GM12878 (cell line): ENCODE data around the gene TCERG1L. TPM values are rescaled to one million over a fixed set of nuclear protein-coding genes. Genes with fewer than 3 reads are reported as not detected.

Experiments used
- ATAC-seq: fragments of 200-7000 bp; cut with Tn5 transposase; 3 replicates; pipeline ENCODE4 v1.9.1; 2020; ENCODE audit warnings: mild to moderate bottlenecking, moderate library complexity
- BruUV-seq: library from RNA; stranded (reverse); fragments of 400-500 nt; replicated peaks from 2 replicates; lab custom pipeline; 2021; lab: Mats Ljungman, UMichigan
- CTCF ChIA-PET: fragments of 300-600 bp; sonication (Branson Sonifier 250); formaldehyde crosslinking; extraction: SDS; loops from one replicate; lab custom pipeline; 2021; ENCODE audit warnings: inconsistent platforms; lab: Yijun Ruan, JAX
- POLR2A ChIA-PET: fragments of 350-600 bp; formaldehyde crosslinking; extraction: SDS; loops from one replicate; lab custom pipeline; 2021; ENCODE audit warnings: inconsistent platforms; lab: Charles Lee
- RAD21 ChIA-PET: fragments of 300-600 bp; sonication (Branson Sonifier 250); formaldehyde crosslinking; loops from one replicate; lab custom pipeline; 2023; ENCODE audit warnings: antibody characterized with exemption; ENCODE audit not compliant: unreplicated experiment; lab: Charles Lee
- SMC1A ChIA-PET: fragments of 300-600 bp; sonication (Branson Sonifier 250); formaldehyde crosslinking; loops from one replicate; lab custom pipeline; 2023; ENCODE audit not compliant: unreplicated experiment, uncharacterized antibody; lab: Charles Lee
- DNase-seq: peaks from one replicate; pipeline ENCODE4 v3.0.0-alpha.2; 2011; ENCODE audit warnings: low read depth, low spot score
- FAIRE-seq: peaks from 3 replicates; lab custom pipeline; 2011; peaks lifted over from hg19 to GRCh38; lab: Jason Lieb, UNC
- H2AFZ ChIP-seq: 2 replicates; pipeline ENCODE4 v1.6.0; 2011; ENCODE audit warnings: low read depth, low read length, control low read depth; ENCODE audit not compliant: control insufficient read depth
- H3K27ac ChIP-seq: 2 replicates; pipeline ENCODE4 v1.5.1; 2011; ENCODE audit warnings: control low read depth; ENCODE audit not compliant: control insufficient read depth, insufficient read depth
- H3K27me3 ChIP-seq, 2 experiments: replicated peaks in 1 of 2; 2 replicates each; pipeline versions ENCODE4 v1.6.0 to v1.6.1; 2011; ENCODE audit warnings: low read length in 1 of 2; ENCODE audit not compliant: control insufficient read depth in 2 of 2, insufficient read depth in 2 of 2
- H3K36me3 ChIP-seq, 2 experiments: 2 replicates each; pipeline ENCODE4 v1.5.1; 2011; ENCODE audit warnings: low read length in 1 of 2; ENCODE audit not compliant: control insufficient read depth in 2 of 2, insufficient read depth in 2 of 2
- H3K4me1 ChIP-seq: 2 replicates; pipeline ENCODE4 v1.6.1; 2011; ENCODE audit warnings: mild to moderate bottlenecking, low read length, moderate library complexity, mixed read lengths; ENCODE audit not compliant: control insufficient read depth, insufficient read depth
- H3K4me2 ChIP-seq: 2 replicates; pipeline ENCODE4 v1.6.0; 2011; ENCODE audit warnings: control low read depth; ENCODE audit not compliant: control insufficient read depth, insufficient read depth
- H3K4me3 ChIP-seq: fragments of 200-600 bp; sonication (generic); 2 replicates; pipeline ENCODE4 v1.5.1; 2016
- H3K79me2 ChIP-seq: 2 replicates; pipeline ENCODE4 v1.6.0; 2011; ENCODE audit warnings: low read length; ENCODE audit not compliant: control insufficient read depth, insufficient read depth
- H3K9ac ChIP-seq: 2 replicates; pipeline ENCODE4 v1.8.0; 2011; ENCODE audit warnings: low read length, control low read depth, mixed read lengths; ENCODE audit not compliant: control insufficient read depth, insufficient read depth
- H3K9me3 ChIP-seq: replicated peaks from 3 replicates; pipeline ENCODE4 v1.5.1; 2011; ENCODE audit warnings: mild to moderate bottlenecking, low read length; ENCODE audit not compliant: control insufficient read depth, insufficient read depth
- H4K20me1 ChIP-seq: 2 replicates; pipeline ENCODE4 v1.6.0; 2011; ENCODE audit not compliant: control insufficient read depth, insufficient read depth
- CHD4 ChIP-seq: fragments of 200-600 bp; sonication (generic); IDR thresholded peaks from 2 replicates; pipeline ENCODE4 v1.6.1; 2016; ENCODE audit warnings: mild to moderate bottlenecking
- HDGF ChIP-seq: fragments of 450-650 bp; IDR thresholded peaks from 2 replicates; pipeline ENCODE4 v1.6.1; 2016; ENCODE audit warnings: antibody characterized with exemption
- MTA2 ChIP-seq: fragments of 450-650 bp; IDR thresholded peaks from 2 replicates; pipeline ENCODE4 v1.6.1; 2016; ENCODE audit warnings: low read depth, mild to moderate bottlenecking, moderate library complexity
- NBN ChIP-seq: fragments of 450-650 bp; IDR thresholded peaks from 2 replicates; pipeline ENCODE4 v1.6.1; 2016
- NR2F1 ChIP-seq: fragments of 450-650 bp; conservative IDR thresholded peaks from 2 replicates; pipeline ENCODE4 v1.6.1; 2017; ENCODE audit warnings: mild to moderate bottlenecking
- POLR2AphosphoS2 ChIP-seq: IDR thresholded peaks from 2 replicates; pipeline ENCODE4 v1.6.1; 2011; ENCODE audit warnings: low read depth, mild to moderate bottlenecking, low read length, improper control_type of control experiment, moderate library complexity
- POLR2AphosphoS5 ChIP-seq: IDR thresholded peaks from 2 replicates; pipeline ENCODE4 v1.6.1; 2011; ENCODE audit warnings: mild to moderate bottlenecking, low read length, inconsistent platforms
- POU2F2 ChIP-seq: IDR thresholded peaks from 3 replicates; pipeline ENCODE4 v1.6.1; 2011; ENCODE audit warnings: low read depth, mild to moderate bottlenecking, low read length, borderline replicate concordance
- RELA ChIP-seq: fragments of 450-650 bp; IDR thresholded peaks from 2 replicates; pipeline ENCODE4 v1.8.0; 2014; ENCODE audit warnings: borderline replicate concordance; ENCODE audit not compliant: partially characterized antibody
- RUNX3 ChIP-seq: IDR thresholded peaks from 2 replicates; pipeline ENCODE4 v1.6.1; 2012; ENCODE audit warnings: low read length, inconsistent platforms
- SP1 ChIP-seq: IDR thresholded peaks from one replicate; pipeline ENCODE4 v1.6.1; 2011; ENCODE audit warnings: low read depth, low read length
- ZBED1 ChIP-seq: IDR thresholded peaks from 2 replicates; pipeline ENCODE4 v1.6.1; 2016; ENCODE audit warnings: borderline replicate concordance
- ZSCAN29 ChIP-seq: fragments of 450-650 bp; IDR thresholded peaks from 2 replicates; pipeline ENCODE4 v1.6.1; 2017; ENCODE audit warnings: mild to moderate bottlenecking, moderate library complexity
- WGBS: methylation state at CpG from one replicate; pipeline ENCODE4 v1.1.6; 2016; ENCODE audit warnings: low lambda C conversion rate; ENCODE audit not compliant: insufficient replicate concordance, insufficient coverage; ENCODE audit errors: missing lambda C conversion rate; 5-methylcytosine and 5-hydroxymethylcytosine counted together
- in situ Hi-C: fragments of 300-500 bp; cut with MboI; formaldehyde crosslinking; loops from 9 replicates; pipeline ENCODE4 v1.14.3; 2018; ENCODE audit warnings: mixed read lengths
- intact Hi-C: fragments of 100-400 bp; cut with micrococcal nuclease; formaldehyde crosslinking; loops from one replicate; pipeline ENCODE4 v1.14.2; 2022; ENCODE audit not compliant: unreplicated experiment
- polyA plus RNA-seq, 11 experiments: library from polyadenylated mRNA; depleted of rRNA in 4 of 11; unstranded in 6 of 11; stranded (reverse) in 5 of 11; fragments of >200 nt; fragmentation: Nextera tagmentation in 4 of 11; fragmentation: Illumina TruSeq in 1 of 11; extraction: Ambion mirVana in 4 of 11; extraction: Trizol in 1 of 11; gene quantifications; 1 replicate in 1 of 11; 2 replicates in 10 of 11; pipeline versions ENCODE4 v1.2.1 to v1.2.3, GENCODE V29; 2011 to 2016; ENCODE audit warnings: inconsistent platforms in 2 of 11, missing spikeins in 2 of 11, low read depth in 1 of 11
- total RNA-seq, 4 experiments: library from RNA; depleted of rRNA in 3 of 4; stranded (reverse); fragments of >200 nt in 3 of 4; fragmentation: Illumina TruSeq in 1 of 4; extraction: Trizol in 1 of 4; gene quantifications; 2 replicates each; pipeline versions ENCODE4 v1.2.1 to v1.2.3, GENCODE V29; 2013 to 2021
- TF ChIP-seq, protein P1 (sequence below): IDR thresholded peaks from 2 replicates; pipeline ENCODE4 v1.6.1; 2011; ENCODE audit warnings: borderline replicate concordance, low read depth, mild to moderate bottlenecking, moderate library complexity, mixed read lengths, low read length; ENCODE audit not compliant: insufficient read depth; ENCODE audit errors: extremely low read length
- TF ChIP-seq, protein P2 (sequence below): fragments of 450-650 bp; IDR thresholded peaks from 2 replicates; pipeline ENCODE4 v1.6.1; 2017; ENCODE audit warnings: borderline replicate concordance
- TF ChIP-seq, protein P3 (sequence below): fragments of 450-650 bp; IDR thresholded peaks from 2 replicates; pipeline ENCODE4 v1.6.1; 2014; ENCODE audit warnings: mild to moderate bottlenecking

TCERG1L gene
- total and polyA plus RNA-seq, 10 of the 15 experiments (the other 5 are each of a cell fraction or from before 2014, with no cell fraction given) = not detected

DNA sequence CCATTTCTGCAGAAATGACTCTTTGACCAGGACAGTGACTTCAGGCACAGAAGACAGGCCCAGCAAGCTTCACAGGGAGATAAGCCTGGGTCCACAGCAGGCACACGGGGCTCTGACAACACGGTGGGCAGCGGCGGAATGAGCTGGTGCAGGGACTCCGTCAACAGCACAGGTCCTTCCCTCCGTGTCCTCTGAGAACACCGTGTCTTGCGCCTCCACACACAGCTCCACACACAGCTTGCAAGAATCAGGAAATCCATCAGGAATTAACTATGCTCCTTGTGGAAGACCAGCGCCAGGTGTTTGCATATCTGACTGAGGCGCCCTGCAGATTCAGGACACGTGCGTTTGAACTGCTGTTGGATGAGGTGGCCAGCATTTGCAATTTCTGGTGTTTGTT lies 39.6 kb downstream of the TCERG1L start:
- WGBS = 58% methylated on average over 12 of the region's 12 CpGs
- intact Hi-C loops (no loop called here), in situ Hi-C loops (no loop called here)
- DNase-seq = no peak
- TF ChIP-seq POU2F2 (no peak), RELA (no peak), ZSCAN29 (no peak), NR2F1 (no peak), HDGF (no peak), POLR2AphosphoS5 (no peak)
- TF ChIP-seq, protein P1, sequence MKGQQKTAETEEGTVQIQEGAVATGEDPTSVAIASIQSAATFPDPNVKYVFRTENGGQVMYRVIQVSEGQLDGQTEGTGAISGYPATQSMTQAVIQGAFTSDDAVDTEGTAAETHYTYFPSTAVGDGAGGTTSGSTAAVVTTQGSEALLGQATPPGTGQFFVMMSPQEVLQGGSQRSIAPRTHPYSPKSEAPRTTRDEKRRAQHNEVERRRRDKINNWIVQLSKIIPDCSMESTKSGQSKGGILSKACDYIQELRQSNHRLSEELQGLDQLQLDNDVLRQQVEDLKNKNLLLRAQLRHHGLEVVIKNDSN = no peak
- Histone ChIP-seq H3K4me2 (no peak overlapping the region), H3K27me3 (no peaks in the 10 kb centered on the region), H2AFZ (no peak overlapping the region), H4K20me1 (no peaks in the 10 kb centered on the region), H3K4me1 (no peaks in the 10 kb centered on the region), H3K36me3 (no peaks in the 10 kb centered on the region), H3K9me3 (no peaks in the 10 kb centered on the region), H3K4me3 (no peak overlapping the region), H3K79me2 (no peaks in the 10 kb centered on the region), H3K27ac (no peak overlapping the region), H3K9ac (no peak overlapping the region)
- ChIA-PET SMC1A (no interaction called here), RAD21 (no interaction called here), POLR2A (no interaction called here), CTCF (no interaction called here)
- FAIRE-seq = no peak
- BruUV-seq = no TSS peak
- no peak for ATAC-seq

DNA sequence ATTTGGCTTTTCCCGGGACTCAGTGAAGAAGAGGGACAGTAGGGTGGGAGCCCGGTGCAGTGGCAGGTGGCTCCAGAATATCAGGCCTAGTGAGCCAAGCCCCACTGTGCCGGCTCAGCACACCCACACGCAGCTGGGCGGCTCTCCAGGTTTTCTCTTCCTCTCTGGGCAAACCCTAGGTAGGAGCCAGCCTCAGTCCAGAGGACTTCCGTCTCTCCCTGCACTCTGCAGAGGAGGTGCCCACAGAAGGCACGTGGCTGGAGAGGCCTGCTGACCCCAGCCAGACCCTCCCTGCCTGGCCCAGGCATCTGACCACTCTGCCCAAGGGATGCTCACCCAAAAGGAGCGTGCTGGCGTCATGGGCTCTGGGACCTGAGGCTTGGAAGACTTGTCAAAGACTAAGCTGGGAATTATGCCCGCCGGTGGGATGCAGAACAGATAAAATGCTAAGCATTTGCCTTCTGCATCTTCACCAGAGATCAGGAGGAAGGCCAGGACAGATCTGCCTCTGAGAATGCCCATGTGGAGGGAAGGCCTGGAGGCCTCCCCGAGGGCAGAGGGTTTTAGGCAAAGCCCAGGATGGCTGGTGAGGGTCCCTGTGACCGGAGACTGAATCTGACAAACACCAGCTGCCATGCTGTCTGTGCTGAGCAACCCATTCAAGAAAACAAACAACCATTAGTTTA lies 40.2 kb downstream of the TCERG1L start:
- 15% methylated on average over 12 of the region's 13 CpGs for WGBS
- DNase-seq (no peak), FAIRE-seq (no peak), ATAC-seq (no peak)
- in situ Hi-C loops (no loop called here), intact Hi-C loops (no loop called here)
- no peaks in the 10 kb centered on the region for H3K9me3 ChIP-seq
- H3K79me2 ChIP-seq = no peaks in the 10 kb centered on the region
- H2AFZ ChIP-seq = no peak overlapping the region
- POLR2A ChIA-PET = no interaction called here
- CTCF ChIA-PET = no interaction called here
- no peak overlapping the region for H3K4me3 ChIP-seq
- H4K20me1 ChIP-seq = no peaks in the 10 kb centered on the region
- H3K9ac ChIP-seq = no peak overlapping the region
- RAD21 ChIA-PET = no interaction called here
- no TSS peak for BruUV-seq
- no peak overlapping the region for H3K27ac ChIP-seq
- SMC1A ChIA-PET = no interaction called here
- no peaks in the 10 kb centered on the region for H3K4me1 ChIP-seq
- H3K36me3 ChIP-seq = no peaks in the 10 kb centered on the region
- H3K4me2 ChIP-seq = no peak overlapping the region
- H3K27me3 ChIP-seq = no peaks in the 10 kb centered on the region
- TF ChIP-seq MTA2 = no peak
- TF ChIP-seq, protein P2, sequence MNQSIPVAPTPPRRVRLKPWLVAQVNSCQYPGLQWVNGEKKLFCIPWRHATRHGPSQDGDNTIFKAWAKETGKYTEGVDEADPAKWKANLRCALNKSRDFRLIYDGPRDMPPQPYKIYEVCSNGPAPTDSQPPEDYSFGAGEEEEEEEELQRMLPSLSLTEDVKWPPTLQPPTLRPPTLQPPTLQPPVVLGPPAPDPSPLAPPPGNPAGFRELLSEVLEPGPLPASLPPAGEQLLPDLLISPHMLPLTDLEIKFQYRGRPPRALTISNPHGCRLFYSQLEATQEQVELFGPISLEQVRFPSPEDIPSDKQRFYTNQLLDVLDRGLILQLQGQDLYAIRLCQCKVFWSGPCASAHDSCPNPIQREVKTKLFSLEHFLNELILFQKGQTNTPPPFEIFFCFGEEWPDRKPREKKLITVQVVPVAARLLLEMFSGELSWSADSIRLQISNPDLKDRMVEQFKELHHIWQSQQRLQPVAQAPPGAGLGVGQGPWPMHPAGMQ = no peak
- TF ChIP-seq, protein P3, sequence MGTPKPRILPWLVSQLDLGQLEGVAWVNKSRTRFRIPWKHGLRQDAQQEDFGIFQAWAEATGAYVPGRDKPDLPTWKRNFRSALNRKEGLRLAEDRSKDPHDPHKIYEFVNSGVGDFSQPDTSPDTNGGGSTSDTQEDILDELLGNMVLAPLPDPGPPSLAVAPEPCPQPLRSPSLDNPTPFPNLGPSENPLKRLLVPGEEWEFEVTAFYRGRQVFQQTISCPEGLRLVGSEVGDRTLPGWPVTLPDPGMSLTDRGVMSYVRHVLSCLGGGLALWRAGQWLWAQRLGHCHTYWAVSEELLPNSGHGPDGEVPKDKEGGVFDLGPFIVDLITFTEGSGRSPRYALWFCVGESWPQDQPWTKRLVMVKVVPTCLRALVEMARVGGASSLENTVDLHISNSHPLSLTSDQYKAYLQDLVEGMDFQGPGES = no peak
- no peak for TF ChIP-seq ZBED1
- TF ChIP-seq POLR2AphosphoS2 = no peak
- TF ChIP-seq CHD4 = no peak
- no peak for TF ChIP-seq RUNX3
- TF ChIP-seq NBN = no peak
- no peak for TF ChIP-seq SP1
